Measurements from ENCODE around the gene GNAO1.

DNA sequence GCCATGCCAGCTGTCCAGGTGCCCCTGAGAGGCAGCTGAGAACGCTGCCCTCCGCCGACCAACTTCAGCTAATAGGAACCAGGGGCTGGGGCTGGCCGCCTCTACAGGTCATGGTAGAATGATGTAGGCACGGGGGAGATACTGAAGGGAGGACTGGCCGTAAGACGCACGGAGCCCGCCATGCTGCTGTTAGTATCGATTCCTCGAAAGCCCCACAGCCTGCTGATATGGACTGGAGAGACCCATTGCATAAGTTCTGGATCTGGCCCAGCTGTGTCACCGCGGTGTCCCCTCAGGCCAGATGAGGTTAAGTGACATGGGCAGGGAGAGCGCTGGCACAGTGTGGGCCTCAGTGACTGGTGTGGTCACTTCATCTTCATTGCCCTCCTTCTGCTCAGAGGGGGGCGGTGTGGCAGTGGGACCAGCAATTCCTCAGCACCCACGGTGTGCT is 158.4 kb downstream of the GNAO1 start:
- TF ChIP-seq, protein P1, sequence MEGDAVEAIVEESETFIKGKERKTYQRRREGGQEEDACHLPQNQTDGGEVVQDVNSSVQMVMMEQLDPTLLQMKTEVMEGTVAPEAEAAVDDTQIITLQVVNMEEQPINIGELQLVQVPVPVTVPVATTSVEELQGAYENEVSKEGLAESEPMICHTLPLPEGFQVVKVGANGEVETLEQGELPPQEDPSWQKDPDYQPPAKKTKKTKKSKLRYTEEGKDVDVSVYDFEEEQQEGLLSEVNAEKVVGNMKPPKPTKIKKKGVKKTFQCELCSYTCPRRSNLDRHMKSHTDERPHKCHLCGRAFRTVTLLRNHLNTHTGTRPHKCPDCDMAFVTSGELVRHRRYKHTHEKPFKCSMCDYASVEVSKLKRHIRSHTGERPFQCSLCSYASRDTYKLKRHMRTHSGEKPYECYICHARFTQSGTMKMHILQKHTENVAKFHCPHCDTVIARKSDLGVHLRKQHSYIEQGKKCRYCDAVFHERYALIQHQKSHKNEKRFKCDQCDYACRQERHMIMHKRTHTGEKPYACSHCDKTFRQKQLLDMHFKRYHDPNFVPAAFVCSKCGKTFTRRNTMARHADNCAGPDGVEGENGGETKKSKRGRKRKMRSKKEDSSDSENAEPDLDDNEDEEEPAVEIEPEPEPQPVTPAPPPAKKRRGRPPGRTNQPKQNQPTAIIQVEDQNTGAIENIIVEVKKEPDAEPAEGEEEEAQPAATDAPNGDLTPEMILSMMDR (IDR thresholded peaks at IDR 0.05) = no peak
- no peak for TF ChIP-seq POLR2A (IDR thresholded peaks at IDR 0.05)
